ENCODE results near the gene MFAP2.

The MFAP2 gene

GRCh38 chr1:17013491-17014320 is 33.3 kb upstream of the MFAP2 start:
- Mint-ChIP-seq H3K27ac (no peak overlapping the region), H3K4me3 (no peak overlapping the region), H3K4me1 (ENCODE audit: low read depth) (peaks cover 21% of the 10 kb centered on the region), H3K27me3 (no peaks in the 10 kb centered on the region), H3K36me3 (ENCODE audit: low read depth) (peaks cover 14% of the 10 kb centered on the region), H3K9me3 (no peaks in the 10 kb centered on the region)
- DNase-seq, result no peak

GRCh38 chr1:17012775-17013490 is 32.5 kb upstream of the MFAP2 start:
- Mint-ChIP-seq H3K4me1 (ENCODE audit: low read depth) (peaks cover 21% of the 10 kb centered on the region), H3K4me3 (no peak overlapping the region), H3K36me3 (ENCODE audit: low read depth) (peaks cover 8% of the 10 kb centered on the region), H3K27me3 (no peaks in the 10 kb centered on the region), H3K27ac (no peak overlapping the region), H3K9me3 (no peaks in the 10 kb centered on the region)
- DNase-seq, result no peak

GRCh38 chr1:17011439-17012307 is 31.3 kb upstream of the MFAP2 start, which contains the start of gene ATP13A2:
Gene ATP13A2, minus strand, starts transcription at chr1:17011928. Its CDS starts 190 bp downstream, at chr1:17011738.
- peak within 1 kb of the TSS; percentile 83 for H3K4me3 Mint-ChIP-seq
- no peaks in the 10 kb centered on the region for H3K9me3 Mint-ChIP-seq
- peak within 1 kb of the TSS; percentile 71 for H3K27ac Mint-ChIP-seq
- peaks cover 21% of the 10 kb centered on the region for H3K4me1 Mint-ChIP-seq (ENCODE audit: low read depth)
- peaks cover 4% of the 10 kb centered on the region for H3K36me3 Mint-ChIP-seq (ENCODE audit: low read depth)
- no peaks in the 10 kb centered on the region for H3K27me3 Mint-ChIP-seq
- peak; percentile 88 for DNase-seq

- Mint-ChIP-seq H3K4me3 (peak overlapping the region; percentile 83), H3K27ac (peak overlapping the region; percentile 71), H3K36me3 (ENCODE audit: low read depth) (peaks cover 6% of the 10 kb centered on the region)
Observed at GRCh38 chr1:17011092-17011438, 30.6 kb upstream of the MFAP2 start.

GRCh38 chr1:17009706-17010105 is 29.3 kb upstream of the MFAP2 start:
- no peaks in the 10 kb centered on the region for H3K27me3 Mint-ChIP-seq
- H3K4me3 Mint-ChIP-seq, result no peak overlapping the region
- H3K36me3 Mint-ChIP-seq (ENCODE audit: low read depth), result peaks cover 17% of the 10 kb centered on the region
- H3K9me3 Mint-ChIP-seq, result no peaks in the 10 kb centered on the region
- no peak overlapping the region for H3K27ac Mint-ChIP-seq
- no peak for DNase-seq
- peaks cover 21% of the 10 kb centered on the region for H3K4me1 Mint-ChIP-seq (ENCODE audit: low read depth)

More at GRCh38 chr1:17011092-17011438, 30.6 kb upstream of the MFAP2 start:
- H3K4me1 Mint-ChIP-seq (ENCODE audit: low read depth), result peaks cover 21% of the 10 kb centered on the region
- no peak for DNase-seq
- no peaks in the 10 kb centered on the region for H3K27me3 Mint-ChIP-seq
- no peaks in the 10 kb centered on the region for H3K9me3 Mint-ChIP-seq

GRCh38 chr1:17008208-17008855 is 27.9 kb upstream of the MFAP2 start:
- Mint-ChIP-seq H3K4me1 (ENCODE audit: low read depth) (peaks cover 21% of the 10 kb centered on the region), H3K27me3 (no peaks in the 10 kb centered on the region), H3K27ac (no peak overlapping the region), H3K9me3 (no peaks in the 10 kb centered on the region), H3K4me3 (no peak overlapping the region), H3K36me3 (ENCODE audit: low read depth) (peaks cover 29% of the 10 kb centered on the region)
- no peak for DNase-seq

- H3K9me3 Mint-ChIP-seq, result no peaks in the 10 kb centered on the region
- H3K27me3 Mint-ChIP-seq, result no peaks in the 10 kb centered on the region
- H3K4me3 Mint-ChIP-seq, result no peak overlapping the region
- H3K36me3 Mint-ChIP-seq (ENCODE audit: low read depth), result peaks cover 40% of the 10 kb centered on the region
- DNase-seq, result no peak
- no peak overlapping the region for H3K27ac Mint-ChIP-seq
- H3K4me1 Mint-ChIP-seq (ENCODE audit: low read depth), result peaks cover 20% of the 10 kb centered on the region
Observed at GRCh38 chr1:17007121-17007520, 26.7 kb upstream of the MFAP2 start.

- H3K27ac Mint-ChIP-seq, result no peak overlapping the region
- H3K4me3 Mint-ChIP-seq, result no peak overlapping the region
- H3K9me3 Mint-ChIP-seq, result no peaks in the 10 kb centered on the region
- H3K4me1 Mint-ChIP-seq (ENCODE audit: low read depth), result peaks cover 9% of the 10 kb centered on the region
- DNase-seq, result no peak
- peaks cover 52% of the 10 kb centered on the region for H3K36me3 Mint-ChIP-seq (ENCODE audit: low read depth)
- H3K27me3 Mint-ChIP-seq, result no peaks in the 10 kb centered on the region
Observed at GRCh38 chr1:17005365-17005740, 24.9 kb upstream of the MFAP2 start.

GRCh38 chr1:17004466-17005364 is 24.3 kb upstream of the MFAP2 start:
- DNase-seq, result no peak
- peaks cover 54% of the 10 kb centered on the region for H3K36me3 Mint-ChIP-seq (ENCODE audit: low read depth)
- no peak overlapping the region for H3K27ac Mint-ChIP-seq
- H3K27me3 Mint-ChIP-seq, result no peaks in the 10 kb centered on the region
- no peak overlapping the region for H3K4me3 Mint-ChIP-seq
- H3K9me3 Mint-ChIP-seq, result no peaks in the 10 kb centered on the region
- peaks cover 4% of the 10 kb centered on the region for H3K4me1 Mint-ChIP-seq (ENCODE audit: low read depth)

GRCh38 chr1:17002524-17002902 is 22.1 kb upstream of the MFAP2 start:
- Mint-ChIP-seq H3K4me3 (no peak overlapping the region), H3K9me3 (no peaks in the 10 kb centered on the region), H3K4me1 (ENCODE audit: low read depth) (no peaks in the 10 kb centered on the region), H3K27me3 (no peaks in the 10 kb centered on the region), H3K27ac (no peak overlapping the region), H3K36me3 (ENCODE audit: low read depth) (peaks cover 72% of the 10 kb centered on the region)
- no peak for DNase-seq

GRCh38 chr1:17001760-17002523 is 21.5 kb upstream of the MFAP2 start:
- H3K36me3 Mint-ChIP-seq (ENCODE audit: low read depth), result peaks cover 77% of the 10 kb centered on the region
- no peak for DNase-seq
- H3K27ac Mint-ChIP-seq, result no peak overlapping the region
- no peak overlapping the region for H3K4me3 Mint-ChIP-seq
- H3K27me3 Mint-ChIP-seq, result no peaks in the 10 kb centered on the region
- H3K4me1 Mint-ChIP-seq (ENCODE audit: low read depth), result no peaks in the 10 kb centered on the region
- H3K9me3 Mint-ChIP-seq, result no peaks in the 10 kb centered on the region

GRCh38 chr1:16999863-17000262 is 19.4 kb upstream of the MFAP2 start:
- Mint-ChIP-seq H3K9me3 (no peaks in the 10 kb centered on the region), H3K4me1 (ENCODE audit: low read depth) (no peaks in the 10 kb centered on the region), H3K27me3 (no peaks in the 10 kb centered on the region), H3K4me3 (no peak overlapping the region), H3K36me3 (ENCODE audit: low read depth) (peaks cover 77% of the 10 kb centered on the region), H3K27ac (no peak overlapping the region)
- no peak for DNase-seq

- H3K27ac Mint-ChIP-seq, result no peak overlapping the region
- H3K4me3 Mint-ChIP-seq, result no peak overlapping the region
- no peaks in the 10 kb centered on the region for H3K9me3 Mint-ChIP-seq
- no peaks in the 10 kb centered on the region for H3K4me1 Mint-ChIP-seq (ENCODE audit: low read depth)
- no peaks in the 10 kb centered on the region for H3K27me3 Mint-ChIP-seq
- H3K36me3 Mint-ChIP-seq (ENCODE audit: low read depth), result peaks cover 68% of the 10 kb centered on the region
- no peak for DNase-seq
Observed at GRCh38 chr1:16998589-16998988, 18.2 kb upstream of the MFAP2 start.
